HG03280 (cell line): ENCODE results near the gene CPOX.

ENCODE experiments used
- ATAC-seq: cut with Tn5 transposase; IDR thresholded peaks from one replicate; pipeline ENCODE4 v1.9.1; 2021; ENCODE audit warnings: mild to moderate bottlenecking, moderate library complexity; ENCODE audit not compliant: unreplicated experiment

The CPOX gene

DNA sequence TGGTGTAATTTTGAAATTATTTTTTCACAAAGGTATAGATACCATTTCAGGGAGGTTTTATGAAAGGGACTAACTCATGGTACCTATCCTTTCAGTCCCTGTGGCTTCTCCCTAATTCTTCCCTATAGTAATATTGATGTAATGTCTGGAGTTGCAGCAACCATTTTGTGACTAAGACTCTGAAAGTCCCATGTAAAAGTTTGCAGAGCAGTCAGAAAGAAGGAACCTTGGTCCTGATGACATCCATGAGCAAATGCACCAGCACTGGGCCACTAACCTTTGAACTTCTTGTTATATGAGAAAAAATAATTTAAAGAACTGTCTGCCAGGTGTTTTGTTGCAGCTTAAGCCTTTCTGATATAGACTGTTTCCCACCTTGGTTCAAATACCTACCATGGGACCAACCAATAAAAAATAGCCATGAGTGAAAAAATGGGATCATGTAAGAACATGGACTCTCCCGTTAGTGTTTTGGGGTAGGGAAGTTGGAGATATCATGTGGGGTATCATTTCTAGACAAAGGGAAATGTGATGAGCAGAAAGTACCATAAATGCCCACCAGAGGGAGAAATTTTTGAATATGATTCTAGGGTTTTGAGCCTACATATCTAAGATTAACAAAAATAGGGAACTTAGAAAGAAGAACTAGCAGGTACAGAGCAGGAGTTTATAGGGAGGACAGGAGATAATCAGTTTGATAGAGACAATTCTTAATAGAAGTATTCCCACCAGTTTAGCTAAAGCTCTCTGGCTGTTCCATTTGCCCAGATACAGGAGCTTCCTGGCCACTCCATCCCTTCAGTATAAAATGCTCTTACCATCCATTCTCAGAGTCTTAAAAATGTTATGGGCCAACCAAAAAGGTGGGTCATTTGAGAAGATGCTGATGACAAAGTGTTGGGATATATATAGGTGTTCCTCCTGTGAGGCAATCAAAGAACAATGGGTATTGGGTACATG lies 3.4 kb upstream of the CPOX start:
- ATAC-seq: no peak

DNA sequence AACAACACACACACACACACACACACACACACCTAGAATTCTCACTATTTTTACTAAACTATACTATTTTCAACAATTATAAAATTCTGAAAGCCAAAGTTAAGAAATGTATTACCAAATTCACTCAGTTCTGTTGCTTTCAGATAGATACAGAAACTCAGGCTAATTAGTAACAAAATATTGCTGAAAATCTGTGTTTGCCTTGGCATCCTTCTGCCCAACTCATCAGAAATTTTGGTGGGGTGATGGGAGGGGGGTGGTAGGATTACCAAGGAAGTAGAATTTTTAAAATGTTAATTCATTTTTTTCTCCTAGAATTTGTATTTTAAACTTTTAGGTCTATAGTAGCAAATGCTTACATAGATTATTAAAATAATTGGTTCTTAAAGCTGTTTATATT lies 2.7 kb upstream of the CPOX start:
- ATAC-seq: no peak

DNA sequence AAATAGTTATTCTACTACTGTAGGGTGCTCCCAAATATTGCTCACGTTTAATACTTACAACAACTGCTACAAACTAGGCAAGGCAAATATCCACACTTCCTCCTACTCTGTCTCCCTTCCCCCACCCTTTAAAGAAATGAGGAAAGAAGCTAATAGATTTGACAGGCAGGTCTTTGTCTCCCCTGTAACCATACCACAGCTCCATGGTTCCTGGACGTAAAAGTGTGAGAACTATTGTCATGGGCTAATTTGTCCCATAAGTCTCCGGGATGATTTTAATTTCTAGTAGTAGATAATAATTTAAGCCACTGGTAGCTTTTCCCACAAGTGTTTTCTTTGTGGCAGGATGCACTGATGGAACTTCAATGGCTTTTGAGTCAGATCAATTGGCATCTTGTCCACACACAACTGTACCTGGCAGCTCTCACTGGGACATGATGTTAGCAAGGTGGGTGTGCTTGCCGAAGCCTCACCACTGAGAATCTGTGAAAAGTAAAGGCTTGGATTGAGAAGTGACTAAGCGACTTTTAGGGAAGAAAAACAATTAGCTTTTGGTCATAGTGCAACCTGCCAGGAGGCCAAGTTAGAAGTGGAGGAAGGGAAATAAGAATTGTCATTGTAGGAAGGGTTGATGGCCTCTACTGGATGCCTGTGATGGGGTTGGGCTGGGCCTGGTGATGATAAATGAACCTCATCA lies 1.4 kb upstream of the CPOX start:
- ATAC-seq: no peak

DNA sequence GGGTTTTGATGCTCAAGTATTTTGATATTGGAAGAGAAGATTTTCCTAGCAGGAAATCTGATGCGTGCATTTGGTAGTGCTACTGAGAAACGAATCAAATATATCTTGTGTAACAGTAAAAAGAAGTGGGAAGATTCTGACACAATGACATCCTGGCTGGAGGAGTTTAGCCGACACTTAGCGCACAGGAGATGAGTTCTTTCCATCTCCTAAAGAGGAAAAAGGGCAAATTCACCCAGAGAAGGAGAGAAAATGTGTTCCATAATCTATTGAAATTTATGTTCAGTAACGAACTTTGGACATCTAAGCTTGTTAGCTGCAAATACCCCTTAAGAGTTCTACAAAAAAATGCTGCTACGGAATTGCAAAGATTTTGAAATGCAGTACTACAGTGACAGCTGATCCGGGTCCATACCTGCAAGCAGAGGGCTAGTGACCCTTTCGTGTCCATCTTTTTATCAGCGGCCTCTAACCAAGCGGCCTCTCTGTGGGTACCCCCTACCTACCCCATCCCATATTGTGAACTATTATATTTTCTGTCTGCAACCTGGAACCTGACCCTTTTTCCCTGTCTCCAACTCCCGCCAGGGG lies 971 bp downstream of the CPOX start:
- no peak for ATAC-seq

DNA sequence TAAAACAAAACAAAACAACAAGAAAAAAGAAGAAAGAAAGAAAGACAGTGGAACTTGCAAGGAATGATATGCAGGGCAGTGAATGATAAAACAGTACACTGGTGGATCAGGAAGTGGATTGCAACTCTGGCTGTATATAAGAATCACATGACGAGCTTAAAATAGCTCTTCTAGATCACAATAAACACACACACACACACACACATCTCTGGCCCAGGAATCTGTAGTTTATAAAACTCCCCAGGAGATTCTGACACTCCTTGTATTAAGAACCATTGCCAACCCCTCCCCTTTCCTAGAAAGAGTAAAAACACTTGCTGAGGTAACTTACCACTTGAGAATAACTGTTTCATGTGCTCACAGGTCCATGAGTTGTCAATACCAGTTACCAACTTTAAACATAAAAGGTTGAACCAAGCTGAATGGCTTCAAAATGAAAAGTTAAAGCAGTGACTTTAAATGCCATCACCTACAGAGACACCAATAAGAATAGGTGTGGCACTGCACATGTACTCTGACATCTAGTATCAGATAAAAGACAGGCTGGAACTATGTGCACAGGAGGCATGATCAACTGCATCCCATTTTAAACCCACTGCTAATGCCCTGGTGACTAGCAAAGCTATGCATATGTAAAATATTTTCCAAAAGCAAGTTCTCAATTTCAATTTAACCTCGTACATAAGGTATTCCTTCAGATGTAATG lies 3.9 kb downstream of the CPOX start:
- no peak for ATAC-seq

DNA sequence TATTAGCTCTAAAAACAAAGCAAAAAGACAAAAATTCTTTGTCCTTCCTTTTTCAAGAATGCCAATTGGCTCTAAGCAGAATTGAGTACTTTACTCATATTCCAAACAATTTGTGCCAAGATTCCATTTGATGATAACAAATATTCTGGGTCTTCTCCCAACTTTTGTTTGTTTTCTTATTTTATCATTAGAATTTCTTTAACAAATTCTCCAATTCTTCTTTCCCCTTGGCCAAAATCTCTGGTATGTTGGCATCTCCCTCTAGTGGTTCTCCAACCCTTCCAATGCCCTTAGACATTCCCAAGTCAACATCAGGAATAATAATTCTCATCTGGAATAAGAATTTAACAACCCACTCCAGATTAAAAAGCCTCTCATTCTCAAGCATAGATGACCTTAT lies 5.3 kb downstream of the CPOX start:
- ATAC-seq: no peak

DNA sequence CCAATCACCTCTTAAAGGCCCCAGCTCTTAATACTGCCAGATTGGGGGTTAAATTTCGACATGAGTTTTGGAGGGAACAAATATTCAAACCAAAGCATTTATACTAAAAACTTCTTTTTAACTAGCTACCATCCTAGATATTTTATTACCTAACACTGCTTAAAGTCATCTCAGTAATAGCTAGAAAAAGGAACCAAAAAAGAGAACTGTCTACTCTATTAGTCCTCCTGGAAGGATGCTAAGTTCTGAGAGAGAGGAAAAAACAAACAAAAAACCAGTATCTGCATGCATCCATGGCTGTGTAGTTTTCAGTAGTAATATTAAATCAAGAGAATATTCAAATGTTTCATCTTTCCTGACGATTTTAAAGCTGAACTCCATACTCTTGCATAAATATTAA lies 5.8 kb downstream of the CPOX start:
- ATAC-seq: no peak

DNA sequence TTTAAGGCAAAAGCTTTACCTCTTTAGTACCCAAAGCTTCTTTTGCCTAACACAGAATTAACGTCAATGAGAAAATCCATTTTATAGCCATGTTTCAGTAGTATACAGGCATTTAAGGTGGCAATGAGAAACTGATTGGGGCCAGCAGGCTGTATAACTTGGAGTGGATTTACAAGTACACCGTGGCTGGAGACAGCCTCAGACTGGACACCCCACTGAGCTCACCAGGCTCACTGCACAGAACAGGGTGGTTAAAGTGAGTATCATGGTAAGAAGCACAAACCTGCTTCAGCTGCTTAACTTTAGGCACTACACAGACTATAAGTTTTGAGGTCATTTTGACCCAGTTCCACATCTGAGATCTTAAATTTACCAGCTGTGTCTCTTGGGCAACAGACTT lies 8.9 kb downstream of the CPOX start:
- no peak for ATAC-seq

DNA sequence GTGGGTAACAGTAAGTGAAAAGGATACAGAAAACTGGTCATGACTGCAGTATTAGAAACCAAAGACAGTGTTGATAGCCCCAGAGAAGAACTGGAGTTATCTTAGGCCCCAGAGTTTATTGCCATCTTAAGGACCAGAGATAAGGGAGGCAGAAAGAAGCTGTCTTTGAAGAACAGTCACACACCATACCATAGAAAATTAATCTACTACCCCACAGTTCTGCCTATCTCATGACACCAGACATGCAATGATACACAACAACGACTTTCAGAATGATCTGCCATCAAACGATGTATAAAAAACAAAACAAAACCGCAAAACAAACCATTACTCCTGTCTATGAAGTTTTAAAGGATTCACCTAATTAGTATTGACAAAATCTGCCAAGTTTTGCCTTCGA lies 9.6 kb downstream of the CPOX start:
- no peak for ATAC-seq

DNA sequence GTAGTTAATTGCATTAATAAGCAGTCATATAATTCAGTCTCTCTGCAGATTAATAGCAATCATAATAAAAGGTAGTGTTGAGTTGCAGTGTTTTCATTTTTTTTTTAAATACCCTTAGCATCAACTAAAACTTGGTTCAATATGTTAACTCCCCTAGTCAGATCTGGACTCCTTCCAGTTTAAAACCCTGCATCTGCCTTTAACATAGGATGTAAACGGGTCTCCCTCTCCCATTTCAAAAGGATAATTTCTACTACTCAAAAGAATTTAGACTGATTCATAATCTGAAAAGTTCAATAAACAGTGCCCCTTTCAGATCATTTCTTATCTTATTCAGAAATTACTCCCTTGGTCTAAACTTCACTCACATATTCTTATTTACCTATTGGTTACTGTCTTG lies 11.4 kb downstream of the CPOX start:
- no peak for ATAC-seq

DNA sequence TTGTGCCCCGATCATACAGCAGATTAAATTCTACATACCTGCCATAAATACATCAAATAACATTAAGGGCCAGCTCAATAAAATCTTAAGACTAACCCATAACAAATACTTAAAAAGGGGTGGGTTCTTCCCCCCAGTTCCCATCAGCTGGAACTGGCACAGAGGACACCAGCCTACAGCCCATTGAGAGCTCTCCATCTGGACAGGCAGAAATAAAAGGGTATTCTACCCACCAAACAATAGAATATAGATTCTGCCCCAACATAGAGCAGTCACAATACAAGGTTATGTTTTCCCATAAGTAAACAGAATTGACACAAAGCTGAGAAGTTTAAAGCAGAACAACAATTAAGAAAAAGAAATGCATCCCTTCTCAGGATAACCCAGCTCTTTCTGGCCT lies 11.9 kb downstream of the CPOX start:
- no peak for ATAC-seq

DNA sequence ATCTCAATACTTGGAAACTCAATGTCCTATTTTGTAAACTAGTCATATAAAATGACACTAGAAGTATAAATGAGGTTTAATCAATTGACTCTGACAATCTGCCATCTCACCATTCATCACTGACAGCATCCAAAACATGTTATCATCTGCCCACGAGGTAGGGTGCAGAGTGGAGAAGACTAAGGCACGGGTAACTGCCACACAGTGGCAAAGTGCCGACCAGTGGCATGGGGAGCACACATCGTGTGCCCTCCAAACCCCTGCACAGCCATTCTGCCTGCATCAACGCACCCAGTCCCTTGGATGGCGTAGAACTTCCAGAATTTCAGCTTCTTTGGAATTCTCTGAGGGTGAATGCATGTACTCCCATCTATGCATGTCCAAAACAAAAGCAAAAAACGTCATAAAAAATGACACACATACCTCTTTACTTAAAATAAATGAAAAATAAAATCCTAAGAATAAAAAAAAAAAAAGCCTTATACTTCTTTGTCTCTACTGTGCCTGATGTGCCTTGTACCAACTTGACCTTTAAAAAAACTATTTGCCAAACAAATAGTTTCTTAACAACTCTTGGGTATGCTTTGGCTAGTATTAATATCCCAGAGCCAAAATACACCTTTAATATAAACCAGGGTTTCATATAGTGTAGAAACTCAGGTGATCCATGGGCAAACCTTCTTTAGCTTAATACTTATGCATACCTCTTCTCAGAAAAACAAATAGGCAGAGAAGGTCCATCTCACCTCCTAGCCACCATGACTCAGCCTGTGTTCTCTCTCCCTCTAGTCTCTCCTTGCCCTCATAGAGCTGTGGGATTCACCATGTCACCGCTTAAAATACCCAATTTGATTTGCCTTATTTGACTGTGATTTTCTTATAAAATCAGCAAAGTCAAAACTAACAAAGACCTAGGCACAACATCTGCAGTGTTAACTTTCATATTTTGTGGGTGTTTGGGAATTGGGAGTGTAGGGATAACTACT lies 12.7 kb downstream of the CPOX start:
- no peak for ATAC-seq

DNA sequence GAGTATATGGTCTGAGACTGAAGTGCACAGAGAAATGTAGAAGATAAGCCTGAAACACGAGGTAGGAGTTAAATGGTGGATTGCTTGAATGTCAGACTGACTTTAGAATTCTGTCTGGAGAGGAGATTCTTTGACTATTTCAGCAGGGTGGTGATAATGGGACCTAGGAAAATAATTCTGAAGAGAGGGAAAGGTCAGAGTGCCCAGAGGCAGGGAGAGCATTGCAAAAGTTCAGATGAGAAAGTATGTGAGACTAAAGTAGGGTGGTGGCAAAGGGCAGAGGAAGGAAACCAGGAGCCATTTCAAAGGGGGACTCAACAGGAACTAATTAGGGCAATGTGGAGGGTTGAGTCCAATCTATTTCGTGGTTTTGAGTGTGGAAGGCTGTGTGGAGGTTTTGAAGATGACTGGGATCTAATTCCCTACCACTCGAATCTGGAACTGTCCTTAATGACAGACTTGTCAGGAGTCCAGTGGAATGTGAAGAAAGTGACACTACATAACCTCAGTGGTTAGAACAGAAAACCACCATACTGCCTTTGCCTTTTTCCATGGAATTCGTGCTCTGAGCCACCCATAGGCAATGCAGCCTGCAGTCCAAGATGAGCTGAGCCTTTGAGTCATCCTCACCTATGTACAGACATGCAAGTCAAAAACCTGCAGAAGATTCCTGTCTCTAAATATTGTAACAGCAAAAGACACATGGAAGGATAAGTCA lies 16.1 kb downstream of the CPOX start:
- ATAC-seq: no peak

DNA sequence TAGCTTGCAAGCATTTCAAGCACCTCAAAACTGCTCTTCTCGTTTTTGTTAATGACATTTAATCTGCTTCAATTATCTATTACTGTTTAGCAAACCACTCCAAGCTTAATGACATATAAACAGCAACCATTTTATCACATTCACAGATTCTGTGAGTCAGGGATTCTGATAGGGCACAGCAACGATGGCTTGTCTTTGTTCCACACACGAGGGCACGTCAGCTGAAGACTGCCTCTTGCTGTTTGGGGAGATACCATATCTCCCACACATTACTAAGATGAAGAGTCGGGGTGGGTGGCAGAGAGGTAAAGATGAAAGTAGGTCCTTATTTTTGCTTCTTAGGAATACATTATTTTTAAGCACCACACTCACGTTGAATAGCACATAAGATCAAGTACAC lies 19.3 kb downstream of the CPOX start:
- no peak for ATAC-seq

DNA sequence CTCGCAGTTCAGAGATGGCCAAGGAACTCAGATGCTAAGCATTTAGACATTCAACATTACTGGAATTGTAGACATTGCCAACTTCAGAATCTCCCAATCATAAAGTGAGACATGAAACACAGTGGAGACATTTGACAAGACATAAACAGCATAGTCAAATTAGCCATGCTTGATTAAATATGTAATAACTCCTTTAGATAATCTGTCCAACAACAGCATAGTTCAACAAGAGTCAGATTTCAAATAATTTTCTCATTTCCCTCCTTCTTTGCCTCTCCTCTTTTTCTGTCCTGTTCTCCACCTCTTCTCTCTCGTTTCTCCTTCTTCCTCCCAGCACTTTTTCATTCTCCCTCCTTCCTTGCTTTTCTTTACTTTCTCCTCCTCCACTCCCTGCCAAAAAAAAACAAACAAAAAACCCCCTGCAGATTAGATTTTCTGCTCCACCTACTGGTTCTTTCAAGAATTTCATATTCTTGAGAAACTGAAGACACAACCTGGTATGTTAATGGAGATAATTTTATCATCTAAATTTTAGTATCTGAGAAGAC lies 20.2 kb downstream of the CPOX start:
- ATAC-seq: peak; percentile 60

DNA sequence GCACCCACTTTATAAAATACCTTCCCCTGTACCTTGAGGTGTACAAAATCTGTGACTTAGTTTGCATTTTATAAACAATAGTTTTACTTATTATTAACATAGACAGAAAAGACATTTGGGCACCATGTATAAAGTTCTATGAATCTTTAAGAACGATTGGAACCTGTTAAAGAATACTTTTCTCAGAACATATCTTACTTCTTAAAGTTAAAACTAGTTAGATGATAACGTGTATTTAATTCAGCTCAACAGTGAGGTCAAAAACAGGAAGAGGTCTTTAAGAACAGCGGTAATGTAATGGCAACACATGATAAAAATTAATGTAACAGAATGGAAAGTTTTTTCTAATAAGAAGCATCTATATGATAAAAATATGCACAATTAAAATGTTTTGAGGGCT lies 25.0 kb downstream of the CPOX start:
- no peak for ATAC-seq

DNA sequence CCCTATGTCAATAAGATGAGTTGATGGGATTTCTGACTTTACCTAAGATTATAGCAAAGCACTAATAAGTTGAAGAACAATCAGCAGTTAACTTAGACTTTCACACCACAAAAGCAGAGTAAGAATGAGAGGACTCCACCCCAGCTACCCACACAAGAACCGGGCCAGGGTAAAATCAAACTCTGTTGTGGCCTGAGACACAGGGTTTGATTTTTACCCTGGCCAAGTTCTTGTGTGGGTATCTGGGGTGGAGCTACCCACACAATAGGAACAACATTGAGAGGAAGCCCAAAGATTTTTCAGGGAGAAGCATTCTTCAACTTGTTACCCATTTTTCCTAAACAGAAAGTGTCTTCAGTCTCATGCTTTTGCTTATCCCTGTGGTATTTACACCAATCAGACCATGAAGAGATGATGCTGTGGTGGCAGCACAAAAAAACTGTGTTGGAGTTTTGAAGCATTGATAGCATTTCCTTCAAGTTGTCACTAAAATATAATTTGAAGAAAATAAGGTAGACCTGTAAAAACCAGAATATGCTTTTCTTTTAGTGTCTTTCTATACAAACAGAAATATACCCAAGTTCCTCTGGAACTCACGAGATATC lies 25.6 kb downstream of the CPOX start:
- ATAC-seq: peak; percentile 20

DNA sequence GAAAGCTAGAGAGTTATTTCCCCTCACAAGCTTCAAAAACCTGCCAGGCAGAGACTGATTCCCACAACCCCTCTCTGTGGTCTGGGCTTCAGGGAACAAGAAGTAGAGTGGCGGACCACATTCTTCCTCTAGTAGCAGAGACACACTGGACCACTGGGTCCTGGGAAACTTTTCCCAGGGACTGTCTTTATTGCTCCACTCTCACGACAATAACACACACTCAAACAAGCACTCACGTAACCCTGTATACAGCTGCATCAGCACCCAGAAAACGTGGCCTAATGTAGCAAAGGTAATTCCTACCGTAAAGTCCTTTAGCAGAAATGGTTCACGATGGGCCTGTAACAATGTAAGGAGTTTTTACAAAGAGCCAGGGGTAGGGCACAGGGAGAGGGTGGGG lies 27.6 kb downstream of the CPOX start:
- no peak for ATAC-seq

DNA sequence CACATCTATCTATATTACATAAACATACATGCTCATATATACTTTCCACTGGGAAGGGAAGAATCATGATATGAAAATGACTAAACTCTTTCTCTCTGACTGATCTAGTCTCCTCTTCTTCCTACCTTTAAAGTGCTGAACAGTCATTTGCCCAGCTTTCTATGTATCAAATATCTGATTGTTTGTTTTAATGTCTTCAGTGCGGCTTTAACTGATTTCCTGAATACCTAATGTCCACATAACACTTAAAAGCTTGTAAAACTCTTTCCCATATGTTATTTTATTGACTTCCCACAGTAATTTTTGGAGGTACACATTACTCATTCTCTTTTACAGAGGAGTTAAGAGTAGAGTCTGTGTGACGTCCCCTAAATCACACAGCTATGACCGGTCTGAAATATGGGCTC lies 28.2 kb downstream of the CPOX start:
- no peak for ATAC-seq
